Lower leg skin (tissue), 4 donors: ENCODE results near the gene SLC2A6. TPM values are rescaled to one million over a fixed set of nuclear protein-coding genes. Genes with fewer than 3 reads are reported as not detected.

Experiments used
- DNase-seq, 2 donors: peaks; one replicate each; pipeline ENCODE4 v3.0.0-alpha.2; 2019; ENCODE audit warnings: low spot score in 2 of 2
- H3K4me3 ChIP-seq: fragments of 200-600 bp; sonication (generic); 2 replicates; pipeline ENCODE4 v1.5.1; 2017; ENCODE audit warnings: mild to moderate bottlenecking, low read depth; ENCODE audit not compliant: poor library complexity, severe bottlenecking
- CTCF ChIP-seq, 3 donors: fragments of 450-650 bp; IDR thresholded peaks; one replicate each; pipeline ENCODE4 v1.5.1; 2016; ENCODE audit warnings: antibody characterized with exemption in 3 of 3, mild to moderate bottlenecking in 3 of 3, moderate library complexity in 2 of 3
- POLR2A ChIP-seq, 2 donors: fragments of 450-650 bp; IDR thresholded peaks; one replicate each; pipeline ENCODE4 v1.6.1; 2016 to 2017; ENCODE audit warnings: antibody characterized with exemption in 2 of 2, mild to moderate bottlenecking in 1 of 2, moderate library complexity in 1 of 2
- WGBS, 2 donors: methylation state at CpG; one replicate each; pipeline ENCODE4 v1.1.5; 2018; 5-methylcytosine and 5-hydroxymethylcytosine counted together
- intact Hi-C: fragments of 100-400 bp; cut with DNase I; formaldehyde crosslinking; loops from one replicate; pipeline ENCODE4 v1.15.0; 2023; ENCODE audit warnings: low total_unique reads
- total RNA-seq, 4 donors: library from RNA; depleted of rRNA; stranded (reverse); fragments of >200 nt; gene quantifications; one replicate each; pipeline ENCODE4 v1.1.0, GENCODE V29; 2016

SLC2A6 gene
- 1 to 10 TPM in 1 of 4 donors, under 1 TPM in 1, not detected in 2; 0.54 to 1.0 TPM for total RNA-seq

GRCh38 chr9:133478851-133479711 lies at the start of gene SLC2A6:
SLC2A6 (minus strand) TSS chr9:133479099; CDS start chr9:133479059, 40 bp downstream.
- peak; percentile 66 to 94 for DNase-seq
- intact Hi-C loops: no loop called here
- WGBS, 2 donors: 0% methylated on average over 12 to 20 of the region's 84 CpGs
- no peak for TF ChIP-seq POLR2A (IDR thresholded peaks at IDR 0.05)
- no peak for TF ChIP-seq CTCF (IDR thresholded peaks at IDR 0.05)
- no peak within 1 kb of the TSS for H3K4me3 ChIP-seq

GRCh38 chr9:133528001-133528875 lies 49.3 kb upstream of the SLC2A6 start:
- no peak for TF ChIP-seq POLR2A (IDR thresholded peaks at IDR 0.05)
- TF ChIP-seq CTCF (IDR thresholded peaks at IDR 0.05): no peak
- H3K4me3 ChIP-seq: no peak overlapping the region
- intact Hi-C loops: no loop called here
- DNase-seq: no peak
- WGBS, 2 donors: 47 to 66% methylated on average over 15 to 19 of the region's 22 CpGs

GRCh38 chr9:133527444-133527920 lies 48.6 kb upstream of the SLC2A6 start:
- no peak for DNase-seq
- 43 to 74% methylated on average over 17 to 18 of the region's 18 CpGs for WGBS, 2 donors
- TF ChIP-seq POLR2A (IDR thresholded peaks at IDR 0.05) (no peak), CTCF (IDR thresholded peaks at IDR 0.05) (no peak)
- intact Hi-C loops: no loop called here
- no peak overlapping the region for H3K4me3 ChIP-seq

- DNase-seq: no peak
- TF ChIP-seq CTCF (IDR thresholded peaks at IDR 0.05) (no peak), POLR2A (IDR thresholded peaks at IDR 0.05) (no peak)
- WGBS, 2 donors: 37 to 52% methylated on average over 11 to 21 of the region's 21 CpGs
- intact Hi-C loops: no loop called here
- H3K4me3 ChIP-seq: no peak overlapping the region
These were observed 47.9 kb upstream of the SLC2A6 start for GRCh38 chr9:133526721-133527321.

- WGBS, 2 donors: 32 to 50% methylated on average over 8 of the region's 8 CpGs
- H3K4me3 ChIP-seq: no peak overlapping the region
- TF ChIP-seq POLR2A (IDR thresholded peaks at IDR 0.05) (no peak), CTCF (IDR thresholded peaks at IDR 0.05) (no peak)
- intact Hi-C loops: no loop called here
- no peak for DNase-seq
These were observed 46.8 kb upstream of the SLC2A6 start for GRCh38 chr9:133525677-133526076.
